ENCODE data around the gene TMF1.

DNA sequence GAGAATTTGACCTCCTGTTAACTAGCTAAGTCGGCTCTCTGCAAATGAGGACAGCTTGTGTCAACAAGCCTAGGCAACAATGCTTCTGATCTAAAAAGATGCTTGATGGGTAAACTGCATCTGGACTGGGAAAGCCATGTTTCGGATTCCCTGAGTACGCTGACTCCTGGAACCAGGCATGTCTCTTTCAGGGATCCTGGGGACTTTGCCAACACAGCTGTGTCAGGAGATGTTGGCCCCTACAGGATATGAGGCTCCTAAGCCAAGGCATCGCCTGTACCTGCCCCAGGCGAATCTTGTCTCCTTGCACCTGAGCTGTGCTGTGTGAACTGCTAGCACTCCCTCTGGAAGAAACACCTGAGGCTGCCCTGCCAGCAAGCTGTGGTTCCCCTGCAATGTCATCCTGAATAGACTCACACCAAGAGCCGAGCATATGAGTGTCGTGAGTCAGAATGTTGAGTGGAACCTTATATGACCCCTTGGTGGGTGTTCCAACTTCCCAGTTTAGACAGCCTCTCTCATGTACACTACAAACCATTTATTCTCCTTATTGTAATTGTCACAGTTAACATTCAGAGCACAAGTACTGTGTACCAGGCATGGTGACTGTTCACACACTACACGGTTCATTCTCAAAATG, 55.7 kb downstream of the TMF1 start:
- TF ChIP-seq POLR2AphosphoS5 (IDR thresholded peaks at IDR 0.05; ENCODE audit: borderline replicate concordance, low read depth, low read length) (no peak), EZH2 (IDR thresholded peaks at IDR 0.05) (no peak), FOXP2 (optimal IDR thresholded peaks at IDR 0.05; ENCODE audit: control extremely low read depth, extremely low read length, insufficient read depth) (no peak)

Data from SK-N-MC (cell line).